Endothelial cell (in vitro differentiated cells): ENCODE data around the gene LBX1. TPM values are rescaled to one million over a fixed set of nuclear protein-coding genes. Genes with fewer than 3 reads are reported as not detected.

Source experiments
- DNase-seq: peaks from one replicate; pipeline ENCODE4 v3.0.0; 2021; ENCODE audit warnings: low spot score
- H3K27ac Mint-ChIP-seq: one replicate; pipeline ENCODE4 v1.8.0; 2021; ENCODE audit warnings: mixed read lengths, inconsistent platforms; ENCODE audit not compliant: unreplicated experiment
- H3K27me3 Mint-ChIP-seq: one replicate; pipeline ENCODE4 v1.8.0; 2021; ENCODE audit warnings: mild to moderate bottlenecking, moderate library complexity, mixed read lengths, inconsistent platforms; ENCODE audit not compliant: unreplicated experiment
- H3K36me3 Mint-ChIP-seq: one replicate; pipeline ENCODE4 v1.8.0; 2021; ENCODE audit warnings: mild to moderate bottlenecking, low read depth, mixed read lengths, inconsistent platforms; ENCODE audit not compliant: unreplicated experiment
- H3K4me1 Mint-ChIP-seq: one replicate; pipeline ENCODE4 v1.8.0; 2021; ENCODE audit warnings: mild to moderate bottlenecking, mixed read lengths, inconsistent platforms; ENCODE audit not compliant: unreplicated experiment
- H3K4me3 Mint-ChIP-seq: one replicate; pipeline ENCODE4 v1.8.0; 2021; ENCODE audit warnings: mild to moderate bottlenecking, mixed read lengths, inconsistent platforms; ENCODE audit not compliant: unreplicated experiment
- H3K9me3 Mint-ChIP-seq: one replicate; pipeline ENCODE4 v1.8.0; 2021; ENCODE audit warnings: mixed read lengths, inconsistent platforms; ENCODE audit not compliant: unreplicated experiment
- CTCF ChIP-seq: fragments of 200-600 bp; sonication (generic); IDR thresholded peaks from one replicate; pipeline ENCODE4 v1.5.0; 2021; ENCODE audit warnings: antibody characterized with exemption; ENCODE audit not compliant: unreplicated experiment
- total RNA-seq: library from RNA; stranded (reverse); fragmentation: NEBNext Ultra II Directional; extraction: Animal tissue kit (Norgen Biotek cat#: 25700); gene quantifications from one replicate; pipeline ENCODE4 v1.2.1, GENCODE V29; 2021; ENCODE audit not compliant: unreplicated experiment

LBX1 gene
- total RNA-seq, 1 donor from 2014 or later = not detected

DNA sequence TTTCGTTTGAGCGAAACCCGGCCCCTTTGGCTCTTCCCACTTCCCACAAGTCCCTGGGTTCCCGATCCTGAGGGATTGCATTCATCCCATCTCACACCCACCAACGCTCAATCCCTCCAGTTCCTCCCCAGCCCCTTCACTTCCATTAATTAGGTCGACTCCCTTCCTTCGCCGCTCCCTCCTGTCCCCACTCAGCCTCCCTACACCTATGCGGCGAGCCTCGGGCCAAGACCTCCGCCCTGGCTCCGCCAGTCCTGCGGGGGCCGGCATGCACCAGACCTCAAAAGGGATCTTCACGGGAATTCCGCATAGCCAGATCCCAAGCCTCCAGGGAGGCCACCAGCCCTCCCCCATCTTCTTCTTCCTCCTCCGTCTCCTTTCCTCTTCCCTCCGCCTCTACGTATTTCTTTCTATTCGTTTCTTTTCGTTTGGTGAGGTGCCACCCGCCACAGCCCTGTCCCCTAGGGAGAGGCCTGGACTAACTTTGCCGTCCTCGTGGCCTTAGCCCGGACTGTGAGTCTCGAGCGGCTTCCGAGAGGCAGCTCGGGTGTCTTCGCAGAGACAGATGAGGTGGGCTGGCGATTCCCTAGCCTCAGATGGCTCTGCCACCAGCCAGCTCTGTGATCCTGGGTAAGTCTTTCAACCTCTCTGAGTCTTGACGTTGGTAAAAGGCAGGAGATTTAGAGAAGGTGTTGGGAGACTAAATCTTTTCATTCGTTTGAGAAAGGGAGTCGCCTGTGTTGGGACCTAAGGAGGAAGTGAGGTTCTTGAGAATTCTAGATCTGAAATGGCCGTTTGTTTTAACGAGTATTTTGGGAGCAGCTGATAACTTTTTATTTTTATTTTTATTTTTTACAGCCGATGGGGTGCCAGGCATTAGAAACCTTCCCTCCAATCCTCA lies 8.1 kb upstream of the LBX1 start:
- no peak for DNase-seq
- H3K4me3 Mint-ChIP-seq = peak overlapping the region; percentile 56

GRCh38 chr10:101236376-101237080 lies 7.3 kb upstream of the LBX1 start:
- no peaks in the 10 kb centered on the region for H3K9me3 Mint-ChIP-seq
- H3K36me3 Mint-ChIP-seq = peaks cover 4% of the 10 kb centered on the region
- H3K4me1 Mint-ChIP-seq = peaks cover 19% of the 10 kb centered on the region
- H3K27me3 Mint-ChIP-seq = peaks cover 48% of the 10 kb centered on the region
- no peak for TF ChIP-seq CTCF
- peak overlapping the region; percentile 56 for H3K4me3 Mint-ChIP-seq
- no peak for DNase-seq
- no peak overlapping the region for H3K27ac Mint-ChIP-seq

More for the DNA sequence above, 8.1 kb upstream of the LBX1 start:
- H3K4me1 Mint-ChIP-seq = peaks cover 14% of the 10 kb centered on the region
- no peak overlapping the region for H3K27ac Mint-ChIP-seq
- H3K36me3 Mint-ChIP-seq = no peaks in the 10 kb centered on the region
- no peaks in the 10 kb centered on the region for H3K9me3 Mint-ChIP-seq
- TF ChIP-seq CTCF = no peak
- H3K27me3 Mint-ChIP-seq = peaks cover 41% of the 10 kb centered on the region

- no peak overlapping the region for H3K4me3 Mint-ChIP-seq
- H3K9me3 Mint-ChIP-seq = no peaks in the 10 kb centered on the region
- TF ChIP-seq CTCF = no peak
- H3K27me3 Mint-ChIP-seq = peaks cover 50% of the 10 kb centered on the region
- peaks cover 4% of the 10 kb centered on the region for H3K36me3 Mint-ChIP-seq
- peaks cover 23% of the 10 kb centered on the region for H3K4me1 Mint-ChIP-seq
- DNase-seq = no peak
- H3K27ac Mint-ChIP-seq = no peak overlapping the region
These were observed 6.5 kb upstream of the LBX1 start for GRCh38 chr10:101235766-101236165.

GRCh38 chr10:101234333-101234732 lies 5.1 kb upstream of the LBX1 start:
- no peak overlapping the region for H3K27ac Mint-ChIP-seq
- DNase-seq = no peak
- peaks cover 4% of the 10 kb centered on the region for H3K36me3 Mint-ChIP-seq
- peaks cover 27% of the 10 kb centered on the region for H3K4me1 Mint-ChIP-seq
- H3K9me3 Mint-ChIP-seq = no peaks in the 10 kb centered on the region
- no peak for TF ChIP-seq CTCF
- H3K27me3 Mint-ChIP-seq = peaks cover 49% of the 10 kb centered on the region
- no peak overlapping the region for H3K4me3 Mint-ChIP-seq

- H3K4me1 Mint-ChIP-seq = peaks cover 25% of the 10 kb centered on the region
- no peak overlapping the region for H3K4me3 Mint-ChIP-seq
These were observed 4.6 kb upstream of the LBX1 start for GRCh38 chr10:101233863-101234262.

More at GRCh38 chr10:101233863-101234262, 4.6 kb upstream of the LBX1 start:
- Mint-ChIP-seq H3K27me3 (peaks cover 52% of the 10 kb centered on the region), H3K9me3 (no peaks in the 10 kb centered on the region), H3K27ac (no peak overlapping the region), H3K36me3 (peaks cover 4% of the 10 kb centered on the region)
- no peak for DNase-seq
- TF ChIP-seq CTCF = no peak
